ENCODE measurements around the gene PLD6.

Gene PLD6

DNA sequence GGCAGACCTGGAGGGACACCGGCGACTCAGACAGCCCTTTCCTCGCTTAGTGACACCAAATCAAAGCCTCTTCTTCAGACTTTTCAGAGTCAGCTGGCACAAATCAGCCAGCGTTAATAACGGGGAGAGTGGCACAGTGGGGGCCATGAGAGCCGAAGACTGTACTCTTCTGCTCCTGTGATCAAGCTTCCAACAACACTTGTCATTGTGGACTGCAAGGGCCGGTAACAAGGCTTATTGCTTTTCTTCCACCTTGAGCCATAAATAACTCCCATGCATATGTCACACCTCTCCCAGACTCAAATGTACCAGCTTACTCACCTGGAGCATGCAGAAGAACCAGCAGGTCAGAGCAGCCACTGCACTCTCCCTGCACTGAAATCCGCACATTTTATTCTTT, 18.0 kb upstream of the PLD6 start:
- H3K4me1 ChIP-seq (ENCODE audit: control insufficient read depth in 1 of 2, insufficient read depth in 2 of 2, low read length in 2 of 2) = no peaks in the 10 kb centered on the region
- H3K27me3 ChIP-seq (ENCODE audit: low read depth, low read length) = no peaks in the 10 kb centered on the region
- no peak overlapping the region for H3K27ac ChIP-seq (ENCODE audit: low read length)
- no peaks in the 10 kb centered on the region for H3K9me3 ChIP-seq (ENCODE audit: control insufficient read depth in 1 of 2, low read length in 2 of 2)
- peaks cover 83 to 94% of the 10 kb centered on the region in 2 donors for H3K36me3 ChIP-seq (ENCODE audit: control insufficient read depth in 1 of 2, insufficient read depth in 2 of 2, low read length in 2 of 2)
- H3K4me3 ChIP-seq (ENCODE audit: low read depth in 1 of 2, low read length in 2 of 2) = no peak overlapping the region

DNA sequence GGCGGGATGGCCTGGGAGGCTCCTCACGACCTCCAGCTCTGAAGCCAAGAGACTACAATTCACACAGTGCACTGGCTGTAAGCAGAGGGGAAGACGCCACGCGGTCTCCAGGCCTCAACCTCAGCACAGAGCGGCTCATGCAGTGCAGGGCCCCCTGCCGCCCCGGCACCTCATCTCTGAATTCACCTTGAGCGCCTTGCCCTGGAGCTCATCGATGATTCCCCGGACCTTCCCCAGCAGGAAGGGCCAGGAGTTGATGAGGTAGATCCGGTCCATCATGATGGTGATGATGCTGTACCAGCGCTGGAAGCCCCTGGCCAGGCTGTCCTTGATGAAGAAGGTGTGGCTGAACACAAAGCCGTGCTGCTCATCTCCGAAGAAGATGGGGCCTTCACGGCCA, 17.6 kb upstream of the PLD6 start:
- Histone ChIP-seq H3K4me3 (ENCODE audit: low read depth in 1 of 2, low read length in 2 of 2) (no peak overlapping the region), H3K27me3 (ENCODE audit: low read depth, low read length) (no peaks in the 10 kb centered on the region), H3K4me1 (ENCODE audit: control insufficient read depth in 1 of 2, insufficient read depth in 2 of 2, low read length in 2 of 2) (peaks cover 0 to 1% of the 10 kb centered on the region in 2 donors), H3K27ac (ENCODE audit: low read length) (no peak overlapping the region), H3K36me3 (ENCODE audit: control insufficient read depth in 1 of 2, insufficient read depth in 2 of 2, low read length in 2 of 2) (peaks cover 80 to 94% of the 10 kb centered on the region in 2 donors), H3K9me3 (ENCODE audit: control insufficient read depth in 1 of 2, low read length in 2 of 2) (no peaks in the 10 kb centered on the region)

DNA sequence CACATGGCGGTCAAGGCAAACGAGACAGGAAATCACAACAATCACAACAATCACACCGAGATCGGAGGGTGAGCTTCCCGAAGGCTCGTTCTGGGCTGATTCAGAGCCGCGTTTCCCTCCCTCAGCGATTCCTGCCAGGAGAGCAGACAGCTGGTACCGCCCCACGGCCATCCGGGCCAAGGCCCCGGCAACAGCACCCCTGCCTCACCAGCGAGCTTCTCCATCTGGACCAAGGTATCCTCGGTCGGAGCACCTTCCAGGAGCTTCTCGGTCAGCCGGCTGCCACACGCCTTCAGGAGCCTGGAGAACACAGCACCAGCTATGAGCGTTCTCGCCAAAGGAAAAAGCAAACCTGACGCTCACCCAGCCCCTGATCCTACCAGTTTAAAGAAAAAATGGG, 15.2 kb upstream of the PLD6 start:
- Histone ChIP-seq H3K36me3 (ENCODE audit: control insufficient read depth in 1 of 2, insufficient read depth in 2 of 2, low read length in 2 of 2) (peaks cover 78 to 94% of the 10 kb centered on the region in 2 donors), H3K4me3 (ENCODE audit: low read depth in 1 of 2, low read length in 2 of 2) (no peak overlapping the region), H3K27me3 (ENCODE audit: low read depth, low read length) (no peaks in the 10 kb centered on the region), H3K9me3 (ENCODE audit: control insufficient read depth in 1 of 2, low read length in 2 of 2) (no peaks in the 10 kb centered on the region), H3K27ac (ENCODE audit: low read length) (no peak overlapping the region), H3K4me1 (ENCODE audit: control insufficient read depth in 1 of 2, insufficient read depth in 2 of 2, low read length in 2 of 2) (peaks cover 0 to 14% of the 10 kb centered on the region in 2 donors)

DNA sequence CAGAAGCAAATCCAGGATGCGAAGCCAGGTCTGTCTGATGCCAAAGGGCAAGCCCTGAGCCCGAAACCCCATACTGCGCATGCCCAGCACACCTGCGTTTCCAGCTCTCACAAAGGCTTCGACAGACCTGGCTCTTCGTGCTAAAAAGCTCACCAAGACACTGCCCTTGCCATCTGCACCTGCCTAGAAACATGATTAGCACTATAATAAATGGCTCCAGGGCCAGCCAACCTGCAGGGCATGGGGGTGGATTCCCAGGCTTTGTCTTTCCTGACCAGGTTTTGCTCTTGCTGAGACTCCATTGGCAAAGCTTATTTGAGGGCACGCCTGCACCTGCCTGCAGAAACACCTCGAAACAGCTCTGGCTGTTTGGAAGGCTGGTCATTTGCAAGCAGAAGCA, 14.4 kb upstream of the PLD6 start:
- Histone ChIP-seq H3K27me3 (ENCODE audit: low read depth, low read length) (no peaks in the 10 kb centered on the region), H3K36me3 (ENCODE audit: control insufficient read depth in 1 of 2, insufficient read depth in 2 of 2, low read length in 2 of 2) (peaks cover 76 to 94% of the 10 kb centered on the region in 2 donors), H3K27ac (ENCODE audit: low read length) (no peak overlapping the region)

DNA sequence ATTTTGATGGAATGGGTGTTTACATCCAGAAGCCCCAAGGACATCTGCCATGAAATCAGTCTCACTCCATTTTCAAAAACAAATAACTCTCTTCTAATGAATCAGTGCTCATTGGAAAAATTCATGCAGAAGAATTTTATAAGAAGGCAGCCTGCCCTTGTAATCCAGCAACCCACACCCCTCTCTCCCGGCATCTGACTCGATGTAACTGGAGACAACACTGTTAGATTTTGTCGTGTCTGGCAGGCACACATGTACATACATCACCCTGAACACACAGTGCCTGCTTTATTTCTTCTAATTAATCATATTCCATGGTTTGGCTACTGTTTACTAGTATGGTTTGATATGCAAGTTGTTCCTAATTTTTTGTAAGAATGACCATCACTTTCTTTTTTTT, 11.9 kb upstream of the PLD6 start:
- Histone ChIP-seq H3K36me3 (ENCODE audit: control insufficient read depth in 1 of 2, insufficient read depth in 2 of 2, low read length in 2 of 2) (peaks cover 68 to 92% of the 10 kb centered on the region in 2 donors), H3K4me3 (ENCODE audit: low read depth in 1 of 2, low read length in 2 of 2) (no peak overlapping the region), H3K27ac (ENCODE audit: low read length) (no peak overlapping the region)

More for the DNA sequence above, 14.4 kb upstream of the PLD6 start:
- Histone ChIP-seq H3K4me1 (ENCODE audit: control insufficient read depth in 1 of 2, insufficient read depth in 2 of 2, low read length in 2 of 2) (peaks cover 0 to 14% of the 10 kb centered on the region in 2 donors), H3K4me3 (ENCODE audit: low read depth in 1 of 2, low read length in 2 of 2) (no peak overlapping the region), H3K9me3 (ENCODE audit: control insufficient read depth in 1 of 2, low read length in 2 of 2) (no peaks in the 10 kb centered on the region)

DNA sequence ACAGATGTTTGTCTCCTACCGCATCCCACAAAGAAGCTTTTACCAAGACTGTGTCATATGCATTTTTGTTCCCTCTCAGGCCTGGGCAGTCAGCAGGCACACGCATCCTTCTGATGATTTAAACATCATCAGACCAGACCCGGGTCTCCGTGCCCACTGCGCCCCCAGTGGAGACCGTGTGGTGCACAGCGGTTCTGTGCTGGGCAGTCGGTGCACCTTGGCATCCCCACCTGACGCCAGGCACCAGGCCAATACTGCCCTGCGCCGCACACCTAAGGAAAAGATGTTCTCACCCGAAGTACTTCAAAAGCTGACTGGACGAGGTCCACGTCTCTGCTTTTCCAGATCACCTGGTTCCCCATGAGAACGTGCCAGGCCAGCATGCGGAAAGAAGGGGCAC, 10.6 kb upstream of the PLD6 start:
- Histone ChIP-seq H3K27ac (ENCODE audit: low read length) (no peak overlapping the region), H3K36me3 (ENCODE audit: control insufficient read depth in 1 of 2, insufficient read depth in 2 of 2, low read length in 2 of 2) (peaks cover 62 to 84% of the 10 kb centered on the region in 2 donors), H3K4me3 (ENCODE audit: low read depth in 1 of 2, low read length in 2 of 2) (no peak overlapping the region), H3K9me3 (ENCODE audit: control insufficient read depth in 1 of 2, low read length in 2 of 2) (no peaks in the 10 kb centered on the region), H3K4me1 (ENCODE audit: control insufficient read depth in 1 of 2, insufficient read depth in 2 of 2, low read length in 2 of 2) (peaks cover 0 to 14% of the 10 kb centered on the region in 2 donors), H3K27me3 (ENCODE audit: low read depth, low read length) (no peaks in the 10 kb centered on the region)

More for the DNA sequence above, 11.9 kb upstream of the PLD6 start:
- Histone ChIP-seq H3K9me3 (ENCODE audit: control insufficient read depth in 1 of 2, low read length in 2 of 2) (no peaks in the 10 kb centered on the region), H3K27me3 (ENCODE audit: low read depth, low read length) (no peaks in the 10 kb centered on the region), H3K4me1 (ENCODE audit: control insufficient read depth in 1 of 2, insufficient read depth in 2 of 2, low read length in 2 of 2) (peaks cover 0 to 14% of the 10 kb centered on the region in 2 donors)

DNA sequence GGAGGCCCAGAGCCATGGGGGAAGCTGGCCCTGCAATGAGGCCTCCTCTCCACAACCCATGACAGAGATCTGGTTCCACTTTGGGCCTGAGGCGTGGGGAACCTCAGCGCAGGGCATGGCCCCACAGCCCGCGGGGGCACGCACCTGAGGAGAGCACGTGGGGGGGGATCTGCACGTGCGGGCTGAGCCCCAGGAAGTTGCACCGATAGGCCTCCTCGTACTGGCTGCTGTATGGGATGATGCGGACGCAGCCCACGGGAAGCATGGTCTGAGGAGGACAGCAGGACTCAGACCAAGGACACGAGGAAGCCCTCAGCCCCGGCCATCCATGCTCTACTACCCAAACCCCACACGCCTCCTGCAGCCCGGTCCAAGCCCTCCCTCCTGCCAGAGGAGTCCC, 10.1 kb upstream of the PLD6 start:
- peaks cover 0 to 14% of the 10 kb centered on the region in 2 donors for H3K4me1 ChIP-seq (ENCODE audit: control insufficient read depth in 1 of 2, insufficient read depth in 2 of 2, low read length in 2 of 2)
- H3K9me3 ChIP-seq (ENCODE audit: control insufficient read depth in 1 of 2, low read length in 2 of 2) = no peaks in the 10 kb centered on the region
- no peaks in the 10 kb centered on the region for H3K27me3 ChIP-seq (ENCODE audit: low read depth, low read length)
- H3K36me3 ChIP-seq (ENCODE audit: control insufficient read depth in 1 of 2, insufficient read depth in 2 of 2, low read length in 2 of 2) = peaks cover 57 to 79% of the 10 kb centered on the region in 2 donors
- no peak overlapping the region for H3K27ac ChIP-seq (ENCODE audit: low read length)
- no peak overlapping the region for H3K4me3 ChIP-seq (ENCODE audit: low read depth in 1 of 2, low read length in 2 of 2)

DNA sequence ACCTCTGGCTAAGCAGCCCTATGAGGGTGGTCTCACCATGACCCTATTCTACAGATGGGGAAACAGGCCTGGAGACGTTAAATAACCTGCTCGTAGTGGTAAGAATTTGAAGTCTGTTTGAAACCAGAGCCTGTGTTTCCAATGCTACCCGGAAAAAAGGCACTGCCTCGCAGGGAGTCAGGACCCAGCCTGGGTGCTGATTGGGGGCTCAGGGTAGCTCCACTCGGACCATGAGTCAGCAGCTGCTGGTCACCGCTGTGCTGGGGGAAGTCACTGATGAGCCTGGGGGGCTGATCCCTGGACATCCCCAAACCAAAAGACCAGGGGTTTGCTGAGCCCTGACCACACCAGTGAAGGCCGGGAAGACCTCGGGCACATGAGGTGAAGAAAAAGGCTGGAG, 9.4 kb upstream of the PLD6 start:
- Histone ChIP-seq H3K4me1 (ENCODE audit: control insufficient read depth in 1 of 2, insufficient read depth in 2 of 2, low read length in 2 of 2) (peaks cover 0 to 14% of the 10 kb centered on the region in 2 donors), H3K4me3 (ENCODE audit: low read depth in 1 of 2, low read length in 2 of 2) (no peak overlapping the region), H3K36me3 (ENCODE audit: control insufficient read depth in 1 of 2, insufficient read depth in 2 of 2, low read length in 2 of 2) (peaks cover 50 to 72% of the 10 kb centered on the region in 2 donors), H3K27me3 (ENCODE audit: low read depth, low read length) (no peaks in the 10 kb centered on the region), H3K9me3 (ENCODE audit: control insufficient read depth in 1 of 2, low read length in 2 of 2) (no peaks in the 10 kb centered on the region), H3K27ac (ENCODE audit: low read length) (no peak overlapping the region)

DNA sequence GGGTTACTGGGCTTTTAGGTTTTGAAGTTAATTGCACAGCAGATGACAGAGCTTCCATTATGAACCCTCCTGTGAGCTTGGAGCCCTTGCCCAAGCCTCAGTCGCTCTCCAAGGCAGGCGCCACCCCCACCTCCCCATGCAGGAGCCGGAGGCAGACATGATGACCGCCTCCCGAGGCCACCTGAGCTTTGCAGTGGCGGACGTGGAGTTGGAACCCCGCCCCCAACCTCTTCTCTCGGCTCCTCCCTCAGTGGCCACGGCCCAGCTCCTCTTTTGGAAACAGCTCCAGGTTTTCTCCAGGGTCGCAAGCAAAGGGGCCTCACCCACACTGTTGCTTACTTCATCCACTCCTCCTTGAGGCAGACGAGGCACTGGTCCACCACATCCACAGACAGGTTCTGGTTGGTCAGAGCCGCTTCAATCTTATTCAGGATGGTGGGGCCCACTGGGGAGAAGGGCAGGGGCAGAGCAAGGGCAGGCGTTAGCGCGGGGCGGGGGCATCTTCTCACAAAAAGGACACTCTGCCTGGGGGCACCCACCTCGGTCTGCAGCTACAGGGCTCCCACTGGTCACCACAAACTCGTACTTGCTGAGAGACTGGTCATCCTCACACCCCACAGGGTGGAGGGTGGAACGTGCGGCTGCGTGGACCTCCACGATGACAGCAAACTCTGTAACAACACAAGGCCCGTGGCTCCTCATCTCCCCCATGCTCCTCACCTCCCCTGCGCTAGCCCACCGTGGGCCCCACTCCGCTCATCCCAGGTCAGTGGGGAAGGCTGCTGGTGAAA, 8.7 kb upstream of the PLD6 start:
- Histone ChIP-seq H3K27ac (ENCODE audit: low read length) (no peak overlapping the region), H3K9me3 (ENCODE audit: control insufficient read depth in 1 of 2, low read length in 2 of 2) (no peaks in the 10 kb centered on the region), H3K36me3 (ENCODE audit: control insufficient read depth in 1 of 2, insufficient read depth in 2 of 2, low read length in 2 of 2) (peaks cover 43 to 65% of the 10 kb centered on the region in 2 donors), H3K4me3 (ENCODE audit: low read depth in 1 of 2, low read length in 2 of 2) (no peak overlapping the region), H3K4me1 (ENCODE audit: control insufficient read depth in 1 of 2, insufficient read depth in 2 of 2, low read length in 2 of 2) (peaks cover 0 to 14% of the 10 kb centered on the region in 2 donors), H3K27me3 (ENCODE audit: low read depth, low read length) (no peaks in the 10 kb centered on the region)

DNA sequence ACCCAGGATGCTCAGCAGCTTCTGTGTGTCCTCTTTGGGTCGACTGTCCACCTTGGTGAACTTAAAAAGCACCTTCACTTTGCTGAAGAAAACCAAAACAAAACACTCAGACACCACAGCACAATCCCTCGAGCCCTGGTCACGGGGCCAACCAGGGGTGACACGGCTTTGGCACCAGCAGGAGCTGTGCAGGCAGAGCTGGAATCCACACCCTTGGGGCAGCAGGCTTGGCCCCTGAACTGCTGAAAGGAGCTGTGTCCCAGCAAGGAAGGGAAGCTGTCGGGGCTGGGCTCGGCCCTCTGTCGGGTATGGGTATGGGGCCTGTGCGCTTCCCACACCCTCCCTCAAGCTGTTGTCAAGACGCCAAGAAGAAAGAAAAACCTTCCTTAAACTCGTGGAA, 7.6 kb upstream of the PLD6 start:
- no peak overlapping the region for H3K27ac ChIP-seq (ENCODE audit: low read length)
- no peaks in the 10 kb centered on the region for H3K9me3 ChIP-seq (ENCODE audit: control insufficient read depth in 1 of 2, low read length in 2 of 2)
- peaks cover 39 to 60% of the 10 kb centered on the region in 2 donors for H3K36me3 ChIP-seq (ENCODE audit: control insufficient read depth in 1 of 2, insufficient read depth in 2 of 2, low read length in 2 of 2)
- no peaks in the 10 kb centered on the region for H3K27me3 ChIP-seq (ENCODE audit: low read depth, low read length)
- no peak overlapping the region for H3K4me3 ChIP-seq (ENCODE audit: low read depth in 1 of 2, low read length in 2 of 2)
- peaks cover 0 to 13% of the 10 kb centered on the region in 2 donors for H3K4me1 ChIP-seq (ENCODE audit: control insufficient read depth in 1 of 2, insufficient read depth in 2 of 2, low read length in 2 of 2)

DNA sequence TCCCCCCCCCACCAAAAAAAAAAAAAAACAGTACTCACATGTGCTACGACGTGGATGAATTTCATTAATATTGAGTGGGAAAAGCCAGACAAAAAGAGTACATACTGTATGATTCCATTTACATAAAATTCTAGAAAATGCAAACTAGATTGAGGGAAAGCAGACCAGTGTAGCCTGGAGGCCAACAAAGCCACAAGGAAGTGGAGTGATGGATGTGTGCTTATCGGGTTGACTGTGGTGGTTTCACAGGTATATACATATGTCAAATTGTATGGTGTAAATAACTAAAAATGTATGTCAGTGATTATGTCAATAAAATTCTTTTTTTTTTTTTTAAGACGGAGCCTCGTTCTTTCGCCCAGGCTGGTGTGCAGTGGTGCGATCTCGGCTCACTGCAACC, 1.9 kb upstream of the PLD6 start:
- Histone ChIP-seq H3K27me3 (ENCODE audit: low read depth, low read length) (no peaks in the 10 kb centered on the region), H3K27ac (ENCODE audit: low read length) (no peak overlapping the region), H3K4me1 (ENCODE audit: control insufficient read depth in 1 of 2, insufficient read depth in 2 of 2, low read length in 2 of 2) (peaks cover 12 to 35% of the 10 kb centered on the region in 2 donors), H3K36me3 (ENCODE audit: control insufficient read depth in 1 of 2, insufficient read depth in 2 of 2, low read length in 2 of 2) (peaks cover 4% of the 10 kb centered on the region in 2 donors), H3K9me3 (ENCODE audit: control insufficient read depth in 1 of 2, low read length in 2 of 2) (no peaks in the 10 kb centered on the region), H3K4me3 (ENCODE audit: low read depth in 1 of 2, low read length in 2 of 2) (no peak overlapping the region)
